Right lobe of liver (tissue), 4 donors: ENCODE measurements around the gene PEMT.

ENCODE experiments used
- POLR2A ChIP-seq: fragments of 450-650 bp; IDR thresholded peaks from one replicate; pipeline ENCODE4 v1.6.1; 2017; ENCODE audit warnings: antibody characterized with exemption, mild to moderate bottlenecking
- TF ChIP-seq, protein P1 (sequence below), 4 donors: fragments of 200-600 bp in 3 of 4; fragments of 450-650 bp in 1 of 4; IDR thresholded peaks; one replicate each; pipeline versions ENCODE4 v1.5.1 to v1.8.0; 2016 to 2022; ENCODE audit warnings: antibody characterized with exemption in 4 of 4, mild to moderate bottlenecking in 2 of 4
- donor health status: DM: no; HTN: no; CAD: no.
- donor health status: DM: no; HTN: no; CAD: no.
- donor health status: DM: no; HTN: yes; CAD: no.

DNA sequence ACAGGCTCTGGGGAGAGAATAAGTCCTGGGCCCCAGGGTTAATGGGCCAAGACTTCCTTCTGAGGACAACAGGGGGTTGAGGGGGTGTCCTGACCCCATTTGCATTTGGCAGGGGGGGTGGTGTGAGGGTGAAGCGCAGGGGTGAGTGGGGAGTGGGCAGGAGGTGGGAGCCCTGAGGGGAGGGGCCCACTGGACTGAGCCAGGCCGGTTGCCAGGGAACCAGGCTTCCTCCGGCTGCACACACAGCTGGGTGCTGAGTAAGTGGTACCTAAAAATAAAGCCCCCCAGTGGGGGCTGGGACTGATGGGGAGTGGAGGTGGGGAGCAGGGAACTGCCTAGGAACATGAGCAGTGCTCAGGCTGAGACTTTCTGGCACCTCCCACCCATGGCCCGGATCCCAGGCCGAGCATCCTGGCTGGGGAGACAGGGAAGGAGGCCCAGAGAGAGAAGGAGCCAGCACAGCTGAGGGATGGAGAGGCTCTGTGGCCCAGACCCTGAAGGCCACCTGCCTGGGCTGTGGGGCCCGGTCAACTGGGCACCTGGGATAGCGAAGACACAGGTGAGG, 87.9 kb downstream of the PEMT start:
- TF ChIP-seq, protein P1, sequence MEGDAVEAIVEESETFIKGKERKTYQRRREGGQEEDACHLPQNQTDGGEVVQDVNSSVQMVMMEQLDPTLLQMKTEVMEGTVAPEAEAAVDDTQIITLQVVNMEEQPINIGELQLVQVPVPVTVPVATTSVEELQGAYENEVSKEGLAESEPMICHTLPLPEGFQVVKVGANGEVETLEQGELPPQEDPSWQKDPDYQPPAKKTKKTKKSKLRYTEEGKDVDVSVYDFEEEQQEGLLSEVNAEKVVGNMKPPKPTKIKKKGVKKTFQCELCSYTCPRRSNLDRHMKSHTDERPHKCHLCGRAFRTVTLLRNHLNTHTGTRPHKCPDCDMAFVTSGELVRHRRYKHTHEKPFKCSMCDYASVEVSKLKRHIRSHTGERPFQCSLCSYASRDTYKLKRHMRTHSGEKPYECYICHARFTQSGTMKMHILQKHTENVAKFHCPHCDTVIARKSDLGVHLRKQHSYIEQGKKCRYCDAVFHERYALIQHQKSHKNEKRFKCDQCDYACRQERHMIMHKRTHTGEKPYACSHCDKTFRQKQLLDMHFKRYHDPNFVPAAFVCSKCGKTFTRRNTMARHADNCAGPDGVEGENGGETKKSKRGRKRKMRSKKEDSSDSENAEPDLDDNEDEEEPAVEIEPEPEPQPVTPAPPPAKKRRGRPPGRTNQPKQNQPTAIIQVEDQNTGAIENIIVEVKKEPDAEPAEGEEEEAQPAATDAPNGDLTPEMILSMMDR (IDR thresholded peaks at IDR 0.05): no peak
- TF ChIP-seq POLR2A: no peak
